Neural cell (in vitro differentiated cells): Measurements from ENCODE around the gene CHRNA9. TPM values are rescaled to one million over a fixed set of nuclear protein-coding genes. Genes with fewer than 3 reads are reported as not detected.

Experiments
- H2AFZ ChIP-seq: fragments of 200-600, 300-800 bp; sonication (generic), shearing (Covaris generic); 2 replicates; pipeline ENCODE4 v1.6.0; 2014; ENCODE audit warnings: low read depth, mild to moderate bottlenecking, antibody characterized with exemption, low read length, moderate library complexity
- H3F3A ChIP-seq: fragments of 200-600 bp; shearing (Covaris generic); 2 replicates; pipeline ENCODE4 v1.6.1; 2016; ENCODE audit warnings: mild to moderate bottlenecking, moderate library complexity, mixed read lengths, antibody characterized with exemption, low read length; ENCODE audit not compliant: insufficient read depth, poor library complexity, severe bottlenecking
- H3K27ac ChIP-seq: fragments of 200-600, 300-800 bp; sonication (generic), shearing (Covaris generic); 2 replicates; pipeline ENCODE4 v1.5.1; 2014; ENCODE audit warnings: mild to moderate bottlenecking, low read length, moderate library complexity
- H3K27me3 ChIP-seq: fragments of 300-800, 200-600 bp; sonication (generic), shearing (Covaris generic); 2 replicates; pipeline ENCODE4 v1.6.0; 2014; ENCODE audit warnings: mild to moderate bottlenecking, low read depth, low read length, moderate library complexity; ENCODE audit not compliant: insufficient read depth
- H3K36me3 ChIP-seq: fragments of 300-800, 200-600 bp; sonication (generic), shearing (Covaris generic); 2 replicates; pipeline ENCODE4 v1.5.1; 2014; ENCODE audit warnings: mild to moderate bottlenecking, antibody characterized with exemption, low read length, moderate library complexity; ENCODE audit not compliant: insufficient read depth
- H3K4me2 ChIP-seq: fragments of 300-800, 200-600 bp; sonication (generic), shearing (Covaris generic); 2 replicates; pipeline ENCODE4 v1.6.0; 2014; ENCODE audit warnings: mild to moderate bottlenecking, low read length
- H3K4me3 ChIP-seq: fragments of 300-800, 200-600 bp; sonication (generic), shearing (Covaris generic); 2 replicates; pipeline ENCODE4 v1.5.1; 2014; ENCODE audit warnings: mild to moderate bottlenecking, low read length, moderate library complexity
- H3K79me2 ChIP-seq: fragments of 200-600 bp; shearing (Covaris generic); replicated peaks from 2 replicates; pipeline ENCODE4 v1.6.0; 2014; ENCODE audit warnings: mild to moderate bottlenecking, low read length, moderate library complexity; ENCODE audit not compliant: insufficient read depth
- H3K9ac ChIP-seq: fragments of 300-800, 200-600 bp; sonication (generic), shearing (Covaris generic); 2 replicates; pipeline ENCODE4 v1.6.1; 2016; ENCODE audit warnings: mild to moderate bottlenecking, low read length, mixed read lengths
- H3K9me2 ChIP-seq: fragments of 200-600 bp; shearing (Covaris generic); 2 replicates; pipeline ENCODE4 v1.6.1; 2016; ENCODE audit warnings: mild to moderate bottlenecking, low read length, mixed read lengths; ENCODE audit not compliant: insufficient read depth
- H3K9me3 ChIP-seq: fragments of 200-600, 300-800 bp; sonication (generic), shearing (Covaris generic); 2 replicates; pipeline ENCODE4 v1.6.1; 2016; ENCODE audit warnings: mild to moderate bottlenecking, mixed run types, low read length, moderate library complexity, mixed read lengths
- H4K20me1 ChIP-seq: fragments of 200-600 bp; shearing (Covaris generic); 2 replicates; pipeline ENCODE4 v1.6.1; 2016; ENCODE audit warnings: mild to moderate bottlenecking, mixed run types; ENCODE audit not compliant: insufficient read depth
- CTCF ChIP-seq: fragments of 450-650 bp; IDR thresholded peaks from 2 replicates; pipeline ENCODE4 v1.5.1; 2014; ENCODE audit warnings: antibody characterized with exemption, mild to moderate bottlenecking, moderate library complexity; ENCODE audit not compliant: poor library complexity, severe bottlenecking
- EP300 ChIP-seq: fragments of 450-650 bp; conservative IDR thresholded peaks from 2 replicates; pipeline ENCODE4 v1.6.1; 2014; ENCODE audit warnings: antibody characterized with exemption, mild to moderate bottlenecking, moderate library complexity; ENCODE audit not compliant: poor library complexity, severe bottlenecking
- EZH2 ChIP-seq: fragments of 200-600, 300-800 bp; shearing (Covaris generic), sonication (generic); IDR thresholded peaks from 2 replicates; pipeline ENCODE4 v1.6.1; 2014; ENCODE audit warnings: antibody characterized with exemption, low read length, borderline replicate concordance, mild to moderate bottlenecking; ENCODE audit not compliant: insufficient read depth, poor library complexity, severe bottlenecking
- MXI1 ChIP-seq: fragments of 450-650 bp; conservative IDR thresholded peaks from 2 replicates; pipeline ENCODE4 v1.6.1; 2014; ENCODE audit warnings: antibody characterized with exemption, mild to moderate bottlenecking; ENCODE audit not compliant: poor library complexity, severe bottlenecking
- POLR2AphosphoS5 ChIP-seq: IDR thresholded peaks from 2 replicates; pipeline ENCODE4 v1.6.1; 2012
- RAD21 ChIP-seq: fragments of 450-650 bp; conservative IDR thresholded peaks from 2 replicates; pipeline ENCODE4 v1.6.1; 2014; ENCODE audit warnings: antibody characterized with exemption, mild to moderate bottlenecking, moderate library complexity
- REST ChIP-seq: IDR thresholded peaks from 2 replicates; pipeline ENCODE4 v1.6.1; 2012; ENCODE audit warnings: borderline replicate concordance
- SMC3 ChIP-seq: fragments of 450-650 bp; conservative IDR thresholded peaks from 2 replicates; pipeline ENCODE4 v1.6.1; 2014; ENCODE audit warnings: antibody characterized with exemption, mild to moderate bottlenecking, moderate library complexity; ENCODE audit not compliant: poor library complexity
- TAF1 ChIP-seq: IDR thresholded peaks from 2 replicates; pipeline ENCODE4 v1.6.1; 2012; ENCODE audit warnings: low read depth
- polyA plus RNA-seq: library from polyadenylated mRNA; depleted of rRNA; stranded (reverse); fragments of >200 nt; gene quantifications from 2 replicates; pipeline ENCODE4 v1.2.3, GENCODE V29; 2014

CHRNA9 gene
- polyA plus RNA-seq, 1 donor from 2014 or later: 0.10 TPM

DNA sequence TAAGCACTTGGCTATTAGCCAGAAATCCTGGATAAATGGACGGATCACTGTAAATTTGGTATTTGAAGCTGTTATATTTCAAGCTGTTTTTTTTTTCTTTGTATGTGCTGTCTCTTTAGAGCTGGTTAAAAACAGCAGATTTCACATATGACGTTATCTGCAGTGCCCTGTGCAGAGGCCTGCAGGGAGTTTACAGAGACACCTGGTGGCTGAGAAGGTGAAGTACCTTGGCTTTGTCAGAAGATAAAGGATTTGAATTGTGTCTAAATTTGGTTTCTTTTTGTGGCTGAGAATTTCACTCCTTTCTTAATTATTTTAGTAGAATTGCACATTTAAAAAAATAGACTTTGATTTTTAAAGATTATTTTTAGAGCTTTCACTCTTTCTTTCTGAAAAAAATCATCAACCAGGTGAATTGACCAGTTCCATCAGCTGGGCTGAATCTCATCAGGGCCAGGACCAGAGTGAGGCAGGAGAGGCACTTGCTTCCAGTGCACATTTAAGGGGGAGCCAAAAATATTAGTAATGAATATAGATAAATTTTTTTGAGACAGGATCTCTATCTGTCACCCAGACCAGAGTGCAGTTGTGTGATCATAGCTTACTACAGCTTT, 9.6 kb upstream of the CHRNA9 start:
- TF ChIP-seq CTCF (peak; percentile 95), SMC3 (peak; percentile 96), MXI1 (no peak), EZH2 (no peak), RAD21 (peak; percentile 93), EP300 (no peak), REST (no peak), TAF1 (no peak), POLR2AphosphoS5 (no peak)
- Histone ChIP-seq H4K20me1 (no peaks in the 10 kb centered on the region), H3K9me2 (no peaks in the 10 kb centered on the region), H2AFZ (peak overlapping the region; percentile 30), H3K4me2 (no peak overlapping the region), H3K36me3 (no peaks in the 10 kb centered on the region), H3K9ac (peak overlapping the region; percentile 59), H3K27ac (peak overlapping the region; percentile 79), H3F3A (no peaks in the 10 kb centered on the region), H3K79me2 (no peaks in the 10 kb centered on the region), H3K4me3 (no peak overlapping the region), H3K27me3 (no peaks in the 10 kb centered on the region), H3K9me3 (no peaks in the 10 kb centered on the region)

- no peaks in the 10 kb centered on the region for H4K20me1 ChIP-seq
- TF ChIP-seq EZH2: no peak
- no peak for TF ChIP-seq POLR2AphosphoS5
- TF ChIP-seq SMC3: no peak
- TF ChIP-seq RAD21: no peak
- no peak for TF ChIP-seq MXI1
- no peak for TF ChIP-seq TAF1
- TF ChIP-seq CTCF: no peak
- TF ChIP-seq REST: no peak
- no peak for TF ChIP-seq EP300
- H2AFZ ChIP-seq: no peak overlapping the region
- H3F3A ChIP-seq: no peaks in the 10 kb centered on the region
- no peak overlapping the region for H3K4me3 ChIP-seq
- no peaks in the 10 kb centered on the region for H3K9me3 ChIP-seq
- H3K9me2 ChIP-seq: no peaks in the 10 kb centered on the region
- H3K9ac ChIP-seq: no peak overlapping the region
- H3K27me3 ChIP-seq: no peaks in the 10 kb centered on the region
- H3K27ac ChIP-seq: no peak overlapping the region
- no peaks in the 10 kb centered on the region for H3K36me3 ChIP-seq
- no peak overlapping the region for H3K4me2 ChIP-seq
- no peaks in the 10 kb centered on the region for H3K79me2 ChIP-seq
These were observed 7.8 kb upstream of the CHRNA9 start for GRCh38 chr4:40327340-40327739.
